ENCODE results near the gene FRMD1. TPM values are rescaled to one million over a fixed set of nuclear protein-coding genes. Genes with fewer than 3 reads are reported as not detected.

The FRMD1 gene
- total RNA-seq, 1 donor from 2014 or later = 0.09 TPM

- DNase-seq (no peak), ATAC-seq (peak; percentile 19)
- H3K4me1 ChIP-seq = no peaks in the 10 kb centered on the region
- no peak overlapping the region for H3K4me3 ChIP-seq
- no peak for TF ChIP-seq CTCF (IDR thresholded peaks at IDR 0.05)
- intact Hi-C loops (cut with DNase I) = no loop called here
- H3K27me3 ChIP-seq = no peaks in the 10 kb centered on the region
- no peaks in the 10 kb centered on the region for H3K36me3 ChIP-seq
- no peak overlapping the region for H3K27ac ChIP-seq
- H3K9me3 ChIP-seq = no peaks in the 10 kb centered on the region
Measured at GRCh38 chr6:168088161-168089053, 9.4 kb upstream of the FRMD1 start.

- no peaks in the 10 kb centered on the region for H3K4me1 ChIP-seq
- H3K4me3 ChIP-seq = no peak overlapping the region
- intact Hi-C loops (cut with DNase I) = no loop called here
- no peaks in the 10 kb centered on the region for H3K9me3 ChIP-seq
- no peaks in the 10 kb centered on the region for H3K36me3 ChIP-seq
- no peak for ATAC-seq
- H3K27ac ChIP-seq = no peak overlapping the region
- no peaks in the 10 kb centered on the region for H3K27me3 ChIP-seq
- DNase-seq = no peak
- no peak for TF ChIP-seq CTCF (IDR thresholded peaks at IDR 0.05)
Measured at GRCh38 chr6:168087436-168088160, 8.6 kb upstream of the FRMD1 start.

- H3K27ac ChIP-seq = no peak overlapping the region
- intact Hi-C loops (cut with DNase I) = no loop called here
- H3K9me3 ChIP-seq = no peaks in the 10 kb centered on the region
- no peak overlapping the region for H3K4me3 ChIP-seq
- no peak for ATAC-seq
- H3K36me3 ChIP-seq = no peaks in the 10 kb centered on the region
- H3K27me3 ChIP-seq = no peaks in the 10 kb centered on the region
- no peaks in the 10 kb centered on the region for H3K4me1 ChIP-seq
- no peak for DNase-seq
- TF ChIP-seq CTCF (IDR thresholded peaks at IDR 0.05) = no peak
Measured at GRCh38 chr6:168086616-168087015, 7.6 kb upstream of the FRMD1 start.

GRCh38 chr6:168086066-168086465 lies 7.1 kb upstream of the FRMD1 start:
- ATAC-seq = no peak
- intact Hi-C loops (cut with DNase I) = no loop called here
- no peak for DNase-seq

More at GRCh38 chr6:168086066-168086465, 7.1 kb upstream of the FRMD1 start:
- no peak for TF ChIP-seq CTCF (IDR thresholded peaks at IDR 0.05)
- Histone ChIP-seq H3K36me3 (no peaks in the 10 kb centered on the region), H3K9me3 (no peaks in the 10 kb centered on the region), H3K27ac (no peak overlapping the region), H3K4me1 (no peaks in the 10 kb centered on the region), H3K4me3 (no peak overlapping the region), H3K27me3 (no peaks in the 10 kb centered on the region)

Data from upper lobe of right lung (tissue), 1 donor.